ENCODE data around the gene MS4A3. TPM values are rescaled to one million over a fixed set of nuclear protein-coding genes. Genes with fewer than 3 reads are reported as not detected.
"Not testable (repeated sequence)": the region's sequence is repeated elsewhere in the genome, so short reads cannot be mapped to it uniquely, and the experiment has no call there.

The MS4A3 gene
- total RNA-seq, 4 donors from 2014 or later, result not detected

DNA sequence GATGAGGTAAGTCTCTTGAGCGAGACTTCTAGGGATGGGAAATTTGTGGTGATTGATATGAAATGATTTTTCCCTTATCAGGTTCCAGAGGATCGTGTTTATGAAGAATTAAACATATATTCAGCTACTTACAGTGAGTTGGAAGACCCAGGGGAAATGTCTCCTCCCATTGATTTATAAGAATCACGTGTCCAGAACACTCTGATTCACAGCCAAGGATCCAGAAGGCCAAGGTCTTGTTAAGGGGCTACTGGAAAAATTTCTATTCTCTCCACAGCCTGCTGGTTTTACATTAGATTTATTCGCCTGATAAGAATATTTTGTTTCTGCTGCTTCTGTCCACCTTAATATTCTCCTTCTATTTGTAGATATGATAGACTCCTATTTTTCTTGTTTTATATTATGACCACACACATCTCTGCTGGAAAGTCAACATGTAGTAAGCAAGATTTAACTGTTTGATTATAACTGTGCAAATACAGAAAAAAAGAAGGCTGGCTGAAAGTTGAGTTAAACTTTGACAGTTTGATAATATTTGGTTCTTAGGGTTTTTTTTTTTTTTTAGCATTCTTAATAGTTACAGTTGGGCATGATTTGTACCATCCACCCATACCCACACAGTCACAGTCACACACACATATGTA, 39.1 kb downstream of the MS4A3 start:
- ATAC-seq (ENCODE audit: low FRiP score), result no peak
- no peak for TF ChIP-seq CTCF (IDR thresholded peaks at IDR 0.05)
- no peak for DNase-seq (ENCODE audit: low spot score)

- DNase-seq (ENCODE audit: low spot score), result no peak
- no peak for ATAC-seq (ENCODE audit: low FRiP score)
- no peak for TF ChIP-seq CTCF (IDR thresholded peaks at IDR 0.05)
Measured at GRCh38 chr11:60097189-60097588, 40.7 kb downstream of the MS4A3 start.

DNA sequence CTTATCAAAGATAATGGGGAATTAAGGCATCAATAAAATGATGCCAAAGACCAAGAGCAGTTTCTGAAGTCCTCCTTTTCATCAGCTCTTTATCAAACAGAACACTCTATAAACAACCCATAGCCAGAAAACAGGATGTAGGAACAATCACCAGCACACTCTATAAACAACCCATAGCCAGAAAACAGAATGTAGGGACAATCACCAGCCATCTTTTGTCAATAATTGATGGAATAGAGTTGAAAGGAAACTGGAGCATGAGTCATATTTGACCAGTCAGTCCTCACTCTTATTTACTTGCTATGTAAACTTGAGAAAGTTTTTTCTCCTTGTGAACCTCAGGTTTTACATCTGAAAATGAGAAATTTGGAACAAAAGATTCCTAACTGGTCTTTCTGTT, 42.0 kb downstream of the MS4A3 start:
- no peak for TF ChIP-seq CTCF (IDR thresholded peaks at IDR 0.05)
- DNase-seq (ENCODE audit: low spot score), result no peak
- ATAC-seq (ENCODE audit: low FRiP score), result no peak

DNA sequence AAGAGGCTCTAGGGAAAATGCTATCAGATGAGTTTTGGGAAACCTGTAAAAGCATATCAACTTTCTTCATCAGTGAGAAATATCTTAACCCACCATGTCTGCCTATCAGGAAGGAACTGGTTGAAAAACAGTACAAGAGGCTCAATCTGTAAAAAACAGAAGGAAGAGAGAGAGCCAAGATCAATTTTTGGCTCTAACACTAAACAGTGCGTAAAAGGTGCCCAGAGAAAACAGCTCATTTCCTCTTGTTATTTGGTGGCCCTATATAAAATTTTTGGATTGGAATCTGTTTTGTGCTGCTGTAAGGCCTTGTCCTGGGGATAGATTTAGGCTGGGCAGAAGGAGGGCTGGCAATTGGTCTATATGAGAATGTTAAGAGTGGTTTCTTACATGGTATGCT, 44.1 kb downstream of the MS4A3 start:
- no peak for DNase-seq (ENCODE audit: low spot score)
- no peak for ATAC-seq (ENCODE audit: low FRiP score)
- TF ChIP-seq CTCF (IDR thresholded peaks at IDR 0.05), result no peak

DNA sequence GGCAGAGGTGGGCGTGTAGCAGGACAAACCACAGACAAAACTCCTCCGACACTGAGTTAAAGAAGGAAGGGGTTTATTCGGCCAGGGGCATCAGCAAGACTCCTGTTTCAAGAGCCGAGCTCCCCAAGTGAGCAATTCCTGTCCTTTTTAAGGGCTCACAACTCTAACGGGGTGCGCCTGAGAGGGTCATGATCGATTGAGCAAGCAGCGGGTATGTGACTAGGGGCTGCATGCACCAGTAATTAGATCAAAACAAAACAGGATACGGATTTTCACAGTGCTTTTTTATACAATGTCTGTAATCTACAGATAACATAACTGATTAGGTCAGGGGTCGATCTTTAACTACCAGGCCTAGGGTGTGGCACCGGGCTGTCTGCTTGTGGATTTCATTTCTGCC, 44.9 kb downstream of the MS4A3 start:
- not testable (repeated sequence) for ATAC-seq (ENCODE audit: low FRiP score)

DNA sequence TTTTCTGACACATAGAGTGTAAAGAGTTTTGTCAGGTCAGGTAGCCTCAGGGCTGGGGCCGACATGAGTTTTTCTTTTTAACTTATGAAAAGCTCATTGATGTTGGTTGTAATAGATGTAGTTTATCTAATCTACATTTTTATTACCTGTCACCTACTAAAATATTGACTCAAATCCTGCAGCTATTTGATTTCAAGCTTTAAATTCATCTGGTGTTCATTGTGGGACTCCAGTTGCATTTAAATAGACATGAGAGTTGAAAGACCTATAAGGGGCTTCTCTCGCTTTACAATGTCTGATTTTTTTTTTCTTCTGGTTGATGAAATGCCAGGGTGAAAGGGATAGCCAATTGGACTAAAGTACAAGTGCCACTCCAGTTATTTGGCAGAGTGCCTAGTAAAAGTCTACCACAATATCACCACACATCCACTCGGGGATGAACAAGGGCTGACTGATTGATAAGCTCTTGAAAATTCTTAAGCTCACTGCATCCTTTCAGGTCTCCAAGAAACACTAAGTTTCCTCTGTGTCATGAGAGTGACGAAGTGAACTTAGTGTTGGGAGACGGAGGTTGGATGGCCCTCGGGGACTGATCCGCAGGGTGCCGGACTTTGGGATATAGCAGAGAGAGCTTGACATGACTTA, 48.1 kb downstream of the MS4A3 start:
- DNase-seq (ENCODE audit: low spot score); ATAC-seq (ENCODE audit: low FRiP score): not testable (repeated sequence)

More for the DNA sequence above, 44.9 kb downstream of the MS4A3 start:
- DNase-seq (ENCODE audit: low spot score), result not testable (repeated sequence)

- ATAC-seq (ENCODE audit: low FRiP score); DNase-seq (ENCODE audit: low spot score): not testable (repeated sequence)
Measured at GRCh38 chr11:60108631-60109030, 52.2 kb downstream of the MS4A3 start.

GRCh38 chr11:60111793-60112192, 55.3 kb downstream of the MS4A3 start:
- TF ChIP-seq CTCF (IDR thresholded peaks at IDR 0.05), result no peak
- ATAC-seq (ENCODE audit: low FRiP score) (no peak), DNase-seq (ENCODE audit: low spot score) (no peak)

Data from omental fat pad (tissue), 4 donors.